ENCODE measurements around the gene COX6A1.

COX6A1 gene

DNA sequence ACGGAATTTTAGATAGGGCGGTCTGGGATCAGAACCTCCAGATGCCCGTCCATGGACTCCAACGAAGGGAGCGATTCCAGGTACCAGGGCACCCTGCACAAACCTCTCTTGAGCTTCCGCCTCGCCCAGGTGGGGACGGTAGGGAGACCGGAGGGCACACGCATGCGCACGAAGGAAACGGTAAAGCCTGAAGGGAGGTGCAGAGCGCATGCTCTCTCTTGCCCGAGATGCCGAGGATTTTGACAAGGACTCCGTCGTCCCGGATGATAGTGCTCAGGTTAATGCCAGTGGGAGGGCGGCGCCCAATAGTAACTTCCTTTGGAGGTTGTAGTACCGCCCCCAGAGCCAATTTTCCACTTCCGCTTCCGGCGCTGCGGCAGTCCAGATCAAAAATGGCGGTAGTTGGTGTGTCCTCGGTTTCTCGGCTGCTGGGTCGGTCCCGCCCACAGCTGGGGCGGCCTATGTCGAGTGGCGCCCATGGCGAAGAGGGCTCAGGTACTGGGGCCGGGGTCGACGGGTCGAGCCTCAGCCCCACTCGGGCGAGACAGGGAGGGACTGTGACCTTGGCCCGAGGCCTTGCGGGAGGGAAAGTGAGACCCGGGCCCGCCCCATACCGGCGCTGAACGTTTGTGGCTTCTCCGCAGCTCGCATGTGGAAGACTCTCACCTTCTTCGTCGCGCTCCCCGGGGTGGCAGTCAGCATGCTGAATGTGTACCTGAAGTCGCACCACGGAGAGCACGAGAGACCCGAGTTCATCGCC lies at the start of gene COX6A1:
TSS of gene COX6A1 (plus strand) at position 379 of the 760 bp plus-strand sequence. CDS start at position 393, 14 bp downstream.
- peak; percentile 97 for DNase-seq (ENCODE audit: low read depth)

DNA sequence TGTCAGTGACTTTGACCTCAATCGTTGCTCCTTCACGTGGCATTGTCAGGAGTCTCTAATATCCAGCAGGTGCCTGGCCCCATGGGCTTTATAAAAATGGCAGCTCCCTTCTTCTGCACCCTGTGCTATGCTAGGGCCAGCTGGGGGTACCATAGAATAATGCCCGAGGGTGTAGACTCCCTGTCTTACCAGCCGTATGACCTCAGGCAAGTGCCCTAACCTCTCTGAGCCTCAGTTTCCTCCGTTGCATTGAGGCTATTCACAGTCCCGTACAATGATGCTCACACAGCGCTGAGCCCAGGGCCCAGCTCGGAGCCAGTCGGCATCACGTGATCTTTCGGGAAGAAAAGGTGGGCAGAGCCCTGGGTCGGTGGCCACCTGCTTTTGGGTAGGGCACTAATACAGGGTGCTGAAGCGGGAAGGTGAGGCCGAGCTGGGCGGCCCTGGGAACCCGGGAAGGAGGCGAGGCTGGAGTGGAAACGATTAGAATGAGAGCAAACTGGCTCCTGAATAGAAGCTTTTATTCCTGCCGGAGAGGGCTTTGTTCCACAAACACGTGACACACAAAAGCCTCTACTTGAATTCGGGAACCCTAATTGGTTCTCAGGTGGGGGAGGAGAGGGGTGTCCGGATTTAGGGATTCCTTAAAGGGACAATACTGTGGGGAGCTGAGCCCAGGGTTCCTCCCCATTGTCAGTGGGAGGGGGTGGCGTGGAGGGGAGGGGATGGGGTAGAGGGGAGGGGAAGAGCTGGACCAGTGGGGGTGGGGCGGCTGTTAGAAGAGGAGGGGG lies 49.0 kb upstream of the COX6A1 start:
- DNase-seq (ENCODE audit: low read depth), result no peak

DNA sequence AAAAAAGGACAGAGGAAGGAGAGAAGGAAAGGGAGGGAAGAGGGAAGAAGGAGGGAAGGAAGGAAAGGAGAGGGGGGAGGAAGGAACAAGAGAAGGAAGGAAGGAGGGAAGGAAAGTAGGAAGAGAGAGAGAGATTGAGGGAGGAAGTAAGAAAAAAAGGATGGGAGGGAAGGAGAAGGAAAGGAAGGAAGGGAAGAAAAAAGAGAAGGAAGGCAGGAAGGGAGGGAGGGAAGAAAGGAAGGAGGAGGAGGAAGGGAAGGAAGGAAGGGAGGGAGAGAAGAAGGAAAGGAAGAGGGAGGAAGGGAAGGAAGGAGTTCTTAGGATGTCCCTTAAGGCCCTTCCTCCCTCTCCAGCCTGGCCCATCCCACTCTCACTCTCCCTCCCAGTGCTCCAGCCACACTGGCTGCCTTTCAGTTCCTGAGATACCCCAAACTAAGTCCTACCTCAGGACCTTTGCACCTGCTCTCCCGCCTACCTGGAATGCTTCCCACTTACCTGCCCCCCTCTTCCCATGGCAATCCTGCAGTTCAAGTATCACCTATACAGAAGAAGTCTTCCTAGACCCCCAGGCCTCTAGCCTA lies 47.3 kb upstream of the COX6A1 start:
- no peak for DNase-seq (ENCODE audit: low read depth)

DNA sequence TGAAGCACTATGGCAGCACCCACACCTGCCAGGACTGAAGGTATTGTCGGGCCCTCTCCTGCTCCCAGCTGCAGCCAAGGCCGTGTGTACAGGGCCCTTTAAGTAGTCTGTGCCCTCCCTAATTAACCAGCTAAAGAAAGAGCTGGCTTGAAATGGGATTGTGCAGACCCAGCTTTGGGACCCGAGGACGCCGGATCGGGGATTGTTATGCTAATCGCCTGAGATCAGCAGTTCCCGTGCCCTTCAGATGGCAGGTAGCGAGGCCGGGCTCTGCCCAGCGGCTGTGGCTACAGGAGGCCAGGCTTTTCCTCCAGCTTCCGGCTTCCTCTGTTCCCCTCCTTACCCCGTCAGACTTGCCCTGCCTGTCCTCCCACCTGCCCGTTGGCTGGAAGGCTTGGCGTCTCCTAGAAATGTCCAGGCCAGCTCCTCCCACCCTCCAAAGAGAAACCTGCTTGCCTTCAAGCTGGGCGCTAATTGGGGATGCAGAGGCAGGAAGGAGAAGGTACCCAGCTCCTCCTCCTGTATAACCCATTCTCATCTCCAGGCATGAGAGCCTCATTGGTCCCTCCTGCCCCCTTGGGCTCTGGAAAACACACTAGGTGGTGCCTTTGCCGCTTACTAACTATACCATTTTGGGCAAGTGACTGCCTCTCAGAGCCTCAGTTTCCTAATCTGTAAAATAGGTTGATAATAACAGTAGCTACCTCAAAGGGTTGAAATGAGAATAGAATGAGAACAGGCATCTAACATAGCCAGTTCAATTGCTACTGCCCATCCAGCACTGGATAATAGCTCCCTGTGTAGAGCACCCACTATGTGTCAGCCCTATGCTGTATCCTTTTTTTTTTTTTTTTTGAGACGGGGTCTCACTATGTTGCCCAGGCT lies 43.2 kb upstream of the COX6A1 start:
- no peak for DNase-seq (ENCODE audit: low read depth)

DNA sequence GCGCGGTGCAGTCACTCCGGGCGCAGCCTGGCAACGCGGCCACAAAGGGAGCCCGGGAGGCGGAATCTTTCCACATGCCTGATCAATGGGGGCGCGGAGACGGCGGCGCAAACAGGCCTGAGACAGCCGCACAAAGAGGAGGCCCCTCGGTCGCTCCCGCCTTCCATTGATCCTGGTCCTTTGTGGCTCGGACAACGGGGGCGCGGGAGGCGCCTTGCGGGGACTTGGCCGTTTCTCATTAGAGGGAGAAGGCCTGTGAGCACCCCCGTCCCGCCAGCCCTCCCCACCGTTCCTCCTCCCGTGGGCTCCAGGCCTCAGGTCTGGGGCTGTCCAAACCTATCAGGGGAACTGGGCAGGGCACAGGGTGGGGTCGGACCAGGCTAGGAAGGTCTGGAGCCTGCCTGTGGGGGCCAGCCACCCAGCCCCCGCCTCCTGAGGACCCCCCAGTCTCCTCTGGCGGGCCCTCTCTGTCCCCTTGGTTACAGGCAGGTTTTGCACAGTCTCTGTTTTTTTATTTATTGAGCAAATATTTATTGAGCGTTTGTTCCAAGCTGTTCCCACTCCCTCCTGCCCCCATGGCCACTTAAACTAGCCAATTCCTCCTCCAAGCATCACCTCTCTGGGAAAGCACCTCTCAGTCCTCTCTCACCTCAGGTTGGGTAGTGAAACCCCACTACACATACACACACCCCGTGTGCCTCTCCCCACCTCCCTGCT lies 39.9 kb upstream of the COX6A1 start:
- DNase-seq (ENCODE audit: low read depth), result no peak

DNA sequence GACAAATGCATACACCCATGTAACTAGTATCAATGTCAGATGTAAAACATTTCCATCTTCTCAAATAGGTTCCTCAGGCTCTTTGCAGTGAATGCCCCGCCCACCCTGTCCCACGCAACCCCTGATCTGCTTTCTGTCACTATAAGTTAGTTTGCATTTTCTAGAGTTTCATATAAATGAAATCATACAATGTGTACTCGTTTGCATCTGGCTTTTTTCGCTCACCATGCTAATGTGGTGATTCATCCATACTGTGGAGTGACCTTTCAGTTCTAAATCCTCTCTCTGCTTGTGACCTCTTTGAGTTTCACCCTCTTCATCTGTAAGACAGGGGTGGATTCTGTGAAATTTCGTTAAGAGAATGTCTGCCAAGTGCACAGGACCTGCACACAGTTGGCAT lies 38.4 kb upstream of the COX6A1 start:
- no peak for DNase-seq (ENCODE audit: low read depth)

DNA sequence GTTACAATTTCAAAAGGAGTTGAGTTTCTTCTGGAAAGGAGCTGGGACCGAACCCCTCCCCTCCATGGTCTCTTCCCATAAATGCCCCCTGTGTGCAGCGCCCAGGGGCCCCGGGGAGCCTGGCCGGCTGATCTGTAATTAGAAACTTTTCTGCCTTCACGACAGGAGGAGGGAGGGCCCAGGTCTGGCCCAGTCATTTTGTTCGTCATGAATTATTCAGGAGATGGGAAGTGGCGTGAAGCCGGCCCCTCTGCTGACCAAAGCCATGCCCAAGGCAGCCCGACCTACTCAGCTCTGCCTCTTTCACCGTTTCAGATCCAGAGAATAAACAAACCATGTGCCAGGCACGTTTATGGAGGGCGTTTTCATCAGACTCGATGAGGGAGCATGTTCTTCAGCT lies 35.7 kb upstream of the COX6A1 start:
- DNase-seq (ENCODE audit: low read depth), result no peak

DNA sequence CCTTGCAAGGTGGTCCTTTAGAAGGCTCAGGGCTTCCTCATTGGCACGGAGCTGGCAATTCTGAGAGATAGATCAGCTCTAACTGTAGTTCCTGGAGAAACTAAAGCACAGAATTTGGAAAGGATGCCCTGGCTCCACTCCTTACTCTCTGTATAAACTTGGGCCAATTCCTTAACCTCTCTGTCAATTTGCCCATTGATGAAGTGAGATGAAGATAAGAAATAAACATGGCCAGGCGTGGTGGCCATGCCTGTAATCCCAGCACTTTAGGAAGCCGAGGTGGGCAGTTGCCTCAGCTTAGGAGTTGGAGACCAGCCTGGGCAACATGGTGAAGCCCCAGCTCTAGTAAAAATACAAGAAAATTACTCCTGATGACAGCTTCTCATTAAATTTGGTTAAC lies 34.0 kb upstream of the COX6A1 start:
- no peak for DNase-seq (ENCODE audit: low read depth)

DNA sequence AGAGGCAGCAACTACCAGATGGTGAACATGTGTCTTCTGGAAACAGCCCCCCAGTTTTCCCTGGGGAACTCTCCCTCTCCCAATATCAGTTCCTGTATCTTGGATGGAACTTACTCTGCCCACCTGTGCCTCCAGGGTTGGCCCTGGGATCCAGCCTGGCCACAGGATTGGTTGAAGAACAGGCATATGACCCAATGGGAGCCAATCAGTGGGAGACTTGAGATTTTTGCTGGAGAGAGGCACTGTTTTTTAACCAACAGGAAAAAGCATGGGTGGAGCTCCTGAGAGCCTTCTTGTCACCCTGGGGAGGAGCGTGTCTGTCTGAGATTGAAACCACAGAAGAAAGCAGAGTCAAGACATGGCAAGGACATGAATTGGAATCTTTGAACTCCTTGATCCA lies 33.6 kb upstream of the COX6A1 start:
- DNase-seq (ENCODE audit: low read depth), result no peak

DNA sequence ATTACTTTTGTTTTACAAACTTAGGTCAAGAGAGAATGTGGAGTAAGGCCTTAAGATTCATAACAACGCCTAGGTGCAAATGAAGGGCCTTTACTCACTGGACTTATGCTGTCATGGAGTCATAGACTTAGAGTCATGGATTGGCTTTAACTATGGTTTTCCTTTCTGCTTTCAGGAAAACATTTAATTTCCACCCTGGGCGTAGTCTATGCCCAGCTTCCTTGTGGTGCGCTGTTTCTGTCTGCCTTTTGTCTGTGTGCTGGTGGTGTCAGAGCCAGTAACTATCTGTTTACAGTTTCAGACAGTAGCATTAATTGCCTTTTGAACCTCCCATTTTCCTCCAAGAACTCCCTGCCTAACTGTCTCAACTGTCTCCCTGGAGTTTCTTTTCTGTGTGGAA lies 31.8 kb upstream of the COX6A1 start:
- no peak for DNase-seq (ENCODE audit: low read depth)

DNA sequence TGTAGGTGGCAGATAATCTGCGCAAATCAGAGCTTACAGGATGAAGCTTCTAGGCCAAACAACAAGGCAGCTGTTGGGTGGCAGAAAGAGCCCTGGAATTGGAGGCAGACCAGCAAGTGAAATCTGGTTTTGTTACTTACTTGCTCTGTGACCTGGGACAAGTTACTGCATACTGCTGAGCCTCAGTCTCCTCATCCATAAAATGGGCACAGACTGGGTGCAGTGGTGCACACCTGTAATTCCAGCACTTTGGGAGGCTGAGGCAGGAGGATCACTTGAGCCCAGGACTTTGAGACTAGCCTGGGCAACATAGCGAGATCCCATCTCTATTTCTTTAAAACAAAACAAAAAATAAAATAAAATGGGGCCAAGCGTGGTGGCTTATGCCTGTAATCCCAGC lies 31.4 kb upstream of the COX6A1 start:
- no peak for DNase-seq (ENCODE audit: low read depth)

DNA sequence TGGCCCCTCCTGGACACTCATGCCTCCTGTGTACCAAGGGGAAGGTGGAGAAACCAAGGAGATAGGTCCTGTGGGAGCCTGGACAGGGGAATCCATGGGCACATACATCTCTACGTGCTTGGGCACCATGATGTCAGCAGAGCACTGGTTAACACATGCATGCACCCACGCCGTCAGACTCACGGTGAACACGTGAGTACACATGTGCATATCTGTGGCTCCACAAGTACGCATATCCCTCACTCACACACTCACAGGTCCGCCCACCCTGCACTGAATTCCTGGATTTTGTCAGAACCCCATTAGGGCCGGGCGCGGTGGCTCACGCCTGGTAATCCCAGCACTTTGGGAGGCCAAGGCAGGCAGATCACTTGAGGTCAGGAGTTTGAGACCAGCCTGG lies 29.1 kb upstream of the COX6A1 start:
- DNase-seq (ENCODE audit: low read depth), result no peak

DNA sequence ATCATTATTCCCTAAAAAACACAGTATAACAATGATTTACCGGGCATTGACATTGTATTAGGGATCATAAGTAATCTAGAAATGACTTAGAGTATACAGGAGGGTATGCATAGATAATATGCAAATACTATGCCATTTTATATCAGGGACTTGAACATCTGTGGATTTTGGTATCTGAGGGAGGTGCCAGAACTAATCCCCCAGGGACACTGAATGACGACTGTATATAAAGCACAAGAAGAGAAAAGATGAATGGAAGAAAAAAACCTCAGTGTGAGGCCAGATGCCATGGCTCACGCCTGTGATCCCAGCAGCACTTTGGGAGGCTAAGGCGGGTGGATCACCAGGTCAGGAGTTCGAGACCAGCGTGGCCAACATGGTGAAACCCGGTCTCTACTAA lies 25.5 kb upstream of the COX6A1 start:
- DNase-seq (ENCODE audit: low read depth), result no peak

DNA sequence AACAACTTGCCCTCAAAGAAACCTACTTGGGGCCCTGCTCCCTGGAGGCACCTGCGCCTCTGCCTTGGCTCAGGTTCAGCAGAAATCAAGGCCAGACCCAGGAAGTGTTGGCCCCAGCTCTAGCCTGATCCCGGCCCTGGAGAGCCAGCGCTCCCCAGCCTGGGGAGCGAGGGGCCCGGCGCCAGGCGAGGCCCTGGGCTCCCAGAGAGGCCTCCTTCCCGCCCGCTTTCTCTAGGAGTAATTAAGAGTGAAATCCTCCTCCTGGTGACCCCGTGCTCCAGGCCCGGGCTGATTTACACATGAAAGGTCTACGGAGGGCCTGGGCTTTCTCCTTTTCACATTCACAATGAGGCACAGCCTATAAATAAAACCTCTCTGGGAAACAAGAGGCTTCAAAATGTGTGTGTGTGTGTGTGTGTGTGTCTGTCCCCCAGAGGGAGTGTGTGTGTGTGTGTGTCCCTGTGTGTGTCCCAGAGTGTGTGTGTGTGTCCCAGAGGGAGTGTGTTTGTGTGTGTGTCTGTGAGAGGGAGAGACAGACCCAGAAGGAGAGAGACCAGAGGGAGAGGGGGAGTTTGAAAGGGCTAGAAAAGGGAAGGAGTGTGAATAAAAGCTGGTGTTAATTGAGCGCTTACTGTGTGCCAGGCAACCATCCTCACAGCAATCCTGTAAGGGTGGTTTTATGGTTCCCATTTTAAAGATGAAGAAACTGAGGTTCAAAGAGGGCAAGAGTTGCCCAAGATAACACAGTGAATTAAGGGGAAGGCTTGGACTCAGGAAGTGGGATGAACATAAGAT lies 23.8 kb upstream of the COX6A1 start:
- DNase-seq (ENCODE audit: low read depth), result no peak

DNA sequence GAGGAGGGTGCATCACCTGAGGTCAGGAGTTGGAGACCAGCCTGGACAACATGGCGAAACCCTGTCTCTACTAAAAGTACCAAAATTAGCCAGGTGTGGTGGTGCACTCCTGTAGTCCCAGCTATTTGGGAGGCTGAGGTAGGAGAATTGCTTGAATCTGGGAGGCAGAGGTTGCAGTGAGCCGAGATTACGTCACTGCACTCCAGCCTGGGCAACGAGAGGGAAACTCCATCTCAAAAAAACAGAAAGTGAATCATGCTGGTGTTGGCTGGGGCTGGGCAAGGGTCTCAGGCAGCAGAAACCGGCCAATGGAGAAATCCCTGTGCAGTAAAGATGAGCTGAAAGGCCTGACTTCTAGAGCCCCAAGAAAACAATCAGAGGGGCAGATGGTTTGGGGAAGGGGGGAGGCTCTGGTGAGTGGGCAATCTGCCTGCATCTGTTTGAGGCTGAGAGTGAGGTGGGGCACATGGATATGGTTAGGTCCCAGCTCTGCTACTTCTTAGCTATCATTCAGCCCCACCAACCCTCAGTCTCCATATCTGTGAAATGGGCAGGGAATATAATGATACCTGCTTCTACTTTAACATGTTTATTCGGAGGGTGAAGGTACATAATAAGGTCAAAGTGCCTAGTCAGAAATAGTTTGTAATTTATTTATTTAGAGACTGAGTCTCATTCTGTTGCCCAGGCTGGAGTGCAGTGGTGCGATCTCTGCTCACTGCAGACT lies 21.3 kb upstream of the COX6A1 start:
- DNase-seq (ENCODE audit: low read depth), result no peak

DNA sequence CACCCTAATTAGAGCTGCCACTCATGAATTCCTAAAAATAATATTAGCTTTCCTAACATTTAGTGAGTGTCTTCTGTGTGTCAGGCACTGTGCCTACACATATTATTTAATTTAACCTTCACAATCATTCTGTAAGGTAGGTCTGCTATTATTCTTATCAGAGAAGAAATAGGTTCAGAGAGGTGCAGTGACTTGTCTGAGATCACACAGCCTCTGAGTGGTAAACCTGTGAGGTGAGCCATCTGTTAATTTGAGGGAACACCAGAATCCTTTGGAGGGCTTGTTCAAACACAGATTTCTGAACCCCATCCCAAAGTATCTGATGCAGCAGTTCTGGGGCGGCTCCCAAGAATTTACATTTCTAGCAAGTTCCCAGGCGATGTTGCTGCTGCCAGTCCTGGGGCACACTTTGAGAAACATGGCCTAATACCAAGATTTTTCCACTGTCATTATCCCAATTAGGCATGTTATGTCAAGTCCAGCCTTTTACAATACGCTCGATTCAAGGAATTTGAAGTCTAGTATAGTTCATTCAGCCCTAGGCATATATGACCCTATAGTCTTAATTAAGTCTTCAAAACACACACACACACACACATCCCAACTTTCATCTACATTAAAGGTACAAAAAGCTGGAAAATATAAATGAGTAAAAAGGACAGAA lies 19.9 kb upstream of the COX6A1 start:
- no peak for DNase-seq (ENCODE audit: low read depth)

DNA sequence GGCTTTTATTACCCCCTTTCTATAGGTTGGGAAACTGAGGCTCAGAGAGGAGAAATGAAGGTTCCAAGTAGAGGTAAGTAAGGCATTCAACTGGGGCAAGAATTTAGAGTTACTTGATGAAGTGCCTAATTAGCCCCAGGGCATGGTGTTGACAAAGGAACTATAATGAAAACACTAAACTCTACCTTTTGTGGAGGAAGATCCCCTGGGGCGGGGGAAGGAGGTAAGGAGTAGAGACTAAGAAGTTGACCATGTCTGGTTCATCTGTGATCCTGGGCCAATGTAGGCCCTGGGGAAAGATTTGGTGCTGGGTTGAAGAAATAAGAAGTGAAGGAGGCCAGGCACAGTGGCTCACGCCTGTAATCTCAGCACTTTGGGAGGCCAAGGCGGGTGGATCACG lies 16.2 kb upstream of the COX6A1 start:
- no peak for DNase-seq (ENCODE audit: low read depth)

DNA sequence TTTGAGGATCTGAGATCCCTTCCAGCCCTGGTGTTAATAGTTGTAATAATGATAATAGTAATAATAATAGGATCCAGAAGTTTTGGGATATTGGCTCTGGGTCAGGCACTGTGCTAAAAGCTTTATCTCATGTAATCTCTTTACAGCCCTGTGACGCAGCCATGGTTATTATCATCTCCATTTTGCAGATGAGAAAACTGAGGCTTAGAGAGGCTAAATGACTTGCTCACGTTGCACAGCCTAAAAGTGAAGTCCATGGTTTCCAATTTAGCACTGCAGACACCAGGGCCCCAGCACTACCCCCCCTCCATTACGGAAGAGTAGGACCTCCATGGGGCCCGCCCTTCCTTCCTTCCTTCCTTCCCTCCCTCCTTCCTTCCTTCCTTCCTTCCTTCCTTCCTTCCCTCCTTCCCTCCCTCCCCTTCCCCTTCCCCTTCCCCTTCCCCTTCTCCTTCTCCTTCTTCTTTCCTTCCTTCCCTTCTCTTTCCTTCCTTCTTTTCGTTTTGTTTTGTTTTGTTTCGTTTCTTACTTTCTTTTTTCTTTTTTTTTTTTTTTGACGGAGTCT lies 14.9 kb upstream of the COX6A1 start:
- no peak for DNase-seq (ENCODE audit: low read depth)

DNA sequence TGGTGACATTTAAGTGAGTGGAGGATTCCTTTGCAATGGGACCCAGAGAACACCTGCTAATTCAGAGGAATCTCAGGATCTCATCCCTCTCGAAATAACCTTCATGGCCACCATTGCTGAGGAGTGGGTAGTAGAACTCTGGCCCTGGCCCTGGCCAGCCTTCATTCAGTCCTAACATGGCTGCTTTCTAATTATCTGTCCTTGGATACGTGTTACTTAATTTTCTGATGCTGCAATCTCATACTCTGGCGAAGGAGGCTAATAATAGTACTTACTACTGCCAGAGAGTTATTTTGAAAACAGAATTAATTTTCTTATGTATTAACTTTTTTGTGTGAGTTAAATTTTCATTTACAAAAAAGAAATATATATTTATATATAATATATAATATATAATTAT lies 12.1 kb upstream of the COX6A1 start:
- no peak for DNase-seq (ENCODE audit: low read depth)
